ACHN (cell line): ENCODE results near the gene NPAS2.

Source experiments
- DNase-seq: peaks from one replicate; pipeline ENCODE4 v3.0.0-alpha.2; 2015
- in situ Hi-C: cut with HindIII; loops from 2 replicates; pipeline ENCODE4 v1.10.0; 2017; ENCODE audit warnings: low sequenced_read_pairs, low pct_ligation_motif_present, low pct_unique_long_range_greater_than_20kb

NPAS2 gene

GRCh38 chr2:100987974-100988373 lies 168.0 kb downstream of the NPAS2 start:
- in situ Hi-C loops: no loop called here
- DNase-seq: no peak

GRCh38 chr2:100988630-100989417 lies 168.9 kb downstream of the NPAS2 start:
- DNase-seq: no peak

GRCh38 chr2:100989666-100990065 lies 169.7 kb downstream of the NPAS2 start:
- in situ Hi-C loops: no loop called here

More at GRCh38 chr2:100988630-100989417, 168.9 kb downstream of the NPAS2 start:
- in situ Hi-C loops: no loop called here

GRCh38 chr2:100990166-100990565 lies 170.2 kb downstream of the NPAS2 start:
- in situ Hi-C loops: no loop called here
- DNase-seq: no peak

More at GRCh38 chr2:100989666-100990065, 169.7 kb downstream of the NPAS2 start:
- DNase-seq: no peak

GRCh38 chr2:100990650-100991403 lies 170.9 kb downstream of the NPAS2 start:
- in situ Hi-C loops: no loop called here
- DNase-seq: no peak

- DNase-seq: no peak
- in situ Hi-C loops: no loop called here
Measured at GRCh38 chr2:100991404-100991773, 171.4 kb downstream of the NPAS2 start.

GRCh38 chr2:100992262-100992661 lies 172.3 kb downstream of the NPAS2 start:
- DNase-seq: no peak
- in situ Hi-C loops: no loop called here

- in situ Hi-C loops: no loop called here
- no peak for DNase-seq
Measured at GRCh38 chr2:100993294-100993693, 173.4 kb downstream of the NPAS2 start.

GRCh38 chr2:100995309-100996075 lies 175.6 kb downstream of the NPAS2 start:
- DNase-seq: no peak
- in situ Hi-C loops: no loop called here

GRCh38 chr2:100997509-100998234 lies 177.7 kb downstream of the NPAS2 start:
- in situ Hi-C loops: no loop called here
- no peak for DNase-seq

GRCh38 chr2:100998235-100998573 lies 178.3 kb downstream of the NPAS2 start:
- no peak for DNase-seq
- in situ Hi-C loops: no loop called here

- in situ Hi-C loops: no loop called here
- no peak for DNase-seq
Measured at GRCh38 chr2:100999995-101000394, 180.1 kb downstream of the NPAS2 start.

GRCh38 chr2:101001691-101002561 lies 182.0 kb downstream of the NPAS2 start, which contains the start of gene RPL31:
RPL31 (plus strand) TSS chr2:101002289; CDS start chr2:101002702, 413 bp downstream.
- peak; percentile 96 for DNase-seq
- in situ Hi-C loops: no loop called here

GRCh38 chr2:101002562-101003277 lies 182.8 kb downstream of the NPAS2 start:
- in situ Hi-C loops: no loop called here
- peak; percentile 26 for DNase-seq

GRCh38 chr2:101003278-101003775 lies 183.4 kb downstream of the NPAS2 start:
- in situ Hi-C loops: no loop called here
- no peak for DNase-seq

GRCh38 chr2:101004620-101005325 lies 184.8 kb downstream of the NPAS2 start:
- no peak for DNase-seq
- in situ Hi-C loops: no loop called here
